Liver (tissue), 9 donors: ENCODE measurements around the gene SPI1. TPM values are rescaled to one million over a fixed set of nuclear protein-coding genes. Genes with fewer than 3 reads are reported as not detected.

ENCODE experiments used
- DNase-seq: peaks from one replicate; pipeline ENCODE4 v3.0.0-alpha.2; 2017; ENCODE audit warnings: low spot score
- H3K27ac ChIP-seq, 2 donors: one replicate each; pipeline ENCODE4 v1.7.0; 2013; ENCODE audit warnings: inconsistent platforms in 2 of 2, low read length in 2 of 2, control low read depth in 1 of 2, low read depth in 1 of 2, mild to moderate bottlenecking in 1 of 2
- H3K27me3 ChIP-seq, 4 donors: one replicate each; pipeline versions ENCODE4 v1.6.1 to v1.7.0; 2013; ENCODE audit warnings: low read length in 3 of 4, inconsistent platforms in 1 of 4, mild to moderate bottlenecking in 1 of 4, moderate library complexity in 1 of 4; ENCODE audit not compliant: control insufficient read depth in 4 of 4, insufficient read depth in 4 of 4
- H3K36me3 ChIP-seq, 4 donors: one replicate each; pipeline versions ENCODE4 v1.6.1 to v1.7.0; 2013; ENCODE audit warnings: low read length in 3 of 4, mild to moderate bottlenecking in 3 of 4, low read depth in 1 of 4, moderate library complexity in 1 of 4; ENCODE audit not compliant: control insufficient read depth in 4 of 4, insufficient read depth in 3 of 4
- H3K4me1 ChIP-seq, 4 donors: one replicate each; pipeline versions ENCODE4 v1.6.1 to v1.7.0; 2013; ENCODE audit warnings: low read length in 3 of 4, mild to moderate bottlenecking in 3 of 4, moderate library complexity in 1 of 4; ENCODE audit not compliant: control insufficient read depth in 4 of 4, insufficient read depth in 4 of 4
- H3K4me3 ChIP-seq, 3 donors: one replicate each; pipeline versions ENCODE4 v1.6.1 to v1.7.0; 2013; ENCODE audit warnings: low read length in 3 of 3, control low read depth in 1 of 3, low read depth in 1 of 3, mild to moderate bottlenecking in 1 of 3
- H3K9ac ChIP-seq, 2 donors: one replicate each; pipeline ENCODE4 v1.7.0; 2013; ENCODE audit warnings: low read length in 2 of 2, mild to moderate bottlenecking in 2 of 2, moderate library complexity in 2 of 2, control low read depth in 1 of 2, low read depth in 1 of 2
- H3K9me3 ChIP-seq, 4 donors: one replicate each; pipeline versions ENCODE4 v1.6.1 to v1.7.0; 2013; ENCODE audit warnings: low read length in 3 of 4; ENCODE audit not compliant: control insufficient read depth in 4 of 4
- EGR1 ChIP-seq, 2 donors: IDR thresholded peaks; 2 replicates each; pipeline ENCODE4 v1.6.1; 2016 to 2018; ENCODE audit warnings: antibody characterized with exemption in 2 of 2, low read depth in 2 of 2
- FOXA1 ChIP-seq: IDR thresholded peaks from 2 replicates; pipeline ENCODE4 v1.6.1; 2016; ENCODE audit warnings: antibody characterized with exemption
- FOXA2 ChIP-seq: IDR thresholded peaks from 2 replicates; pipeline ENCODE4 v1.6.1; 2016; ENCODE audit warnings: antibody characterized with exemption
- GABPA ChIP-seq, 2 donors: IDR thresholded peaks in 1 of 2; conservative IDR thresholded peaks in 1 of 2; 2 replicates each; pipeline ENCODE4 v1.6.1; 2016; ENCODE audit warnings: antibody characterized with exemption in 2 of 2, mild to moderate bottlenecking in 1 of 2, moderate library complexity in 1 of 2
- HNF4A ChIP-seq, 2 donors: conservative IDR thresholded peaks; 2 replicates each; pipeline ENCODE4 v1.6.1; 2016; ENCODE audit warnings: antibody characterized with exemption in 2 of 2, mild to moderate bottlenecking in 2 of 2
- JUND ChIP-seq, 2 donors: IDR thresholded peaks; 2 replicates each; pipeline ENCODE4 v1.6.1; 2016; ENCODE audit warnings: antibody characterized with exemption in 2 of 2
- RAD21 ChIP-seq, 2 donors: IDR thresholded peaks; 2 replicates each; pipeline ENCODE4 v1.6.1; 2016; ENCODE audit warnings: antibody characterized with exemption in 2 of 2, mild to moderate bottlenecking in 2 of 2
- SP1 ChIP-seq: IDR thresholded peaks from 2 replicates; pipeline ENCODE4 v1.6.1; 2018; ENCODE audit warnings: antibody characterized with exemption, mild to moderate bottlenecking
- TAF1 ChIP-seq: conservative IDR thresholded peaks from 2 replicates; pipeline ENCODE4 v1.6.1; 2016; ENCODE audit warnings: antibody characterized with exemption, mild to moderate bottlenecking
- YY1 ChIP-seq: IDR thresholded peaks from 2 replicates; pipeline ENCODE4 v1.6.1; 2016; ENCODE audit warnings: antibody characterized with exemption, mild to moderate bottlenecking
- WGBS: extraction: QIAGEN DNeasy Blood & Tissue Kit; methylation state at CpG from one replicate; pipeline ENCODE4 v1.1.7; 2013; 5-methylcytosine and 5-hydroxymethylcytosine counted together
- polyA plus RNA-seq, 2 donors: library from polyadenylated mRNA; stranded (reverse) in 1 of 2; unstranded in 1 of 2; fragments of 200-250 nt in 1 of 2; fragments of >200 nt in 1 of 2; fragmentation: Nextera tagmentation in 1 of 2; extraction: Ambion mirVana in 1 of 2; gene quantifications; one replicate each; pipeline versions ENCODE4 v1.2.1 to v1.2.3, GENCODE V29; 2013 to 2015
- total RNA-seq, 2 donors: library from RNA; depleted of rRNA; stranded (reverse); fragments of >200 nt; gene quantifications; one replicate each; pipeline ENCODE4 v1.2.3, GENCODE V29; 2014
- TF ChIP-seq, protein P1 (sequence below): IDR thresholded peaks from 2 replicates; pipeline ENCODE4 v1.6.1; 2016; ENCODE audit warnings: antibody characterized with exemption
- TF ChIP-seq, protein P2 (sequence below): IDR thresholded peaks from 2 replicates; pipeline ENCODE4 v1.6.1; 2016; ENCODE audit warnings: antibody characterized with exemption
- TF ChIP-seq, protein P3 (sequence below): IDR thresholded peaks from 2 replicates; pipeline ENCODE4 v1.6.1; 2016; ENCODE audit warnings: antibody characterized with exemption, mild to moderate bottlenecking
- TF ChIP-seq, protein P4 (sequence below): IDR thresholded peaks from 2 replicates; pipeline ENCODE4 v1.6.1; 2016; ENCODE audit warnings: antibody characterized with exemption
- donor health status: healthy.
- donor health status: healthy.
- donor health status: healthy.
- donor health status: healthy.
- donor health status: healthy.

SPI1 gene
- total and polyA plus RNA-seq, 4 donors, result 2.3 to 14.4 (median 13.3) TPM

DNA sequence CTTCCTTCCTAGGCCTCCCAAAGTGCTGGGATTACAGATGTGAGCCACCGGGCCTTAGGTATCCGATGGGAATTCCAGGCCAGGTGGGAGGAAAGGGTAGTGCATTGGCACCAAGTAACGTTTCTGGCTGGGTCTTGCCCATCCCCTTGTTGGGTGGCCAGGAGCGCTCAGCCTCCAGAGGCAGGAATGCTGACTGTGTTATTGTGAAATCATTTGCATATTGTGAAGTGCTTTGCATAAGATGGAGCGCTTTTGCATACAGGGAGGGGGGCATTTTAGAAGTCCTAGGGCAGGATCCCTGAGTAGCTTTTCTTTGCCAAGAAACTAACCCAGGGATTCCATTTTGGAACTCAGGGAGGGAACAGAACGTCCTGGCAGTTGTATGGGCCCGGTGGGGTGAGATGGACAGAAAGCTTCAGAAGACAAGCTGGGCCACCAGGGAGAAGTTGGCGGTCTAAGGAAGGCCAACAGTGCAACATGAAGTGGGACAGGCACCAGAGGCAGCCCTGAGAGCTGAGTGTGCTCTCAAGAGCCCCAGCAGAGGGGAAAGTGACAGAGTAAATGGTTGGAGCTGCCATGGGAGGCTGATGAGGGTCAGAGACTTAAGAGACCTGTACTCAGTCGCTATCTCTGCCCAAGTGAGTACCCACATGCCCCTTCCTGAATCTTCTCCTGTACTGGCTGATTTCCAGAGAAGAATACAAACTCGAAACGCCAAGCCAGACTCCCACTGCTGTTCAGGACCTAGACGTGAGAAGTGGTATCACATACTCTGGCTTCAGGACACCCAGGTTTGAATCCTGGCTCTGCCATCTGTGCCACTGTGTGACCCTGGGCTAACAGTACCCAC, 28.8 kb upstream of the SPI1 start:
- H3K27me3 ChIP-seq, result no peaks in the 10 kb centered on the region
- WGBS, result 67% methylated on average over 12 of the region's 12 CpGs
- no peaks in the 10 kb centered on the region for H3K9me3 ChIP-seq
- H3K36me3 ChIP-seq, result peaks cover 0 to 4% (median 1%) of the 10 kb centered on the region in 4 donors
- peak; percentile 33 for DNase-seq
- TF ChIP-seq, protein P1, sequence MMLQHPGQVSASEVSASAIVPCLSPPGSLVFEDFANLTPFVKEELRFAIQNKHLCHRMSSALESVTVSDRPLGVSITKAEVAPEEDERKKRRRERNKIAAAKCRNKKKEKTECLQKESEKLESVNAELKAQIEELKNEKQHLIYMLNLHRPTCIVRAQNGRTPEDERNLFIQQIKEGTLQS, result no peak
- TF ChIP-seq, protein P2, sequence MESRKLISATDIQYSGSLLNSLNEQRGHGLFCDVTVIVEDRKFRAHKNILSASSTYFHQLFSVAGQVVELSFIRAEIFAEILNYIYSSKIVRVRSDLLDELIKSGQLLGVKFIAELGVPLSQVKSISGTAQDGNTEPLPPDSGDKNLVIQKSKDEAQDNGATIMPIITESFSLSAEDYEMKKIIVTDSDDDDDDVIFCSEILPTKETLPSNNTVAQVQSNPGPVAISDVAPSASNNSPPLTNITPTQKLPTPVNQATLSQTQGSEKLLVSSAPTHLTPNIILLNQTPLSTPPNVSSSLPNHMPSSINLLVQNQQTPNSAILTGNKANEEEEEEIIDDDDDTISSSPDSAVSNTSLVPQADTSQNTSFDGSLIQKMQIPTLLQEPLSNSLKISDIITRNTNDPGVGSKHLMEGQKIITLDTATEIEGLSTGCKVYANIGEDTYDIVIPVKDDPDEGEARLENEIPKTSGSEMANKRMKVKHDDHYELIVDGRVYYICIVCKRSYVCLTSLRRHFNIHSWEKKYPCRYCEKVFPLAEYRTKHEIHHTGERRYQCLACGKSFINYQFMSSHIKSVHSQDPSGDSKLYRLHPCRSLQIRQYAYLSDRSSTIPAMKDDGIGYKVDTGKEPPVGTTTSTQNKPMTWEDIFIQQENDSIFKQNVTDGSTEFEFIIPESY, result no peak
- TF ChIP-seq EGR1 (IDR thresholded peaks at IDR 0.05; ENCODE audit: low read depth in 2 of 2) (no peak), HNF4A (conservative IDR thresholded peaks at IDR 0.05) (no peak), SP1 (no peak), GABPA (IDR thresholded peaks at IDR 0.05 in 1 of 2, conservative IDR thresholded peaks at IDR 0.05 in 1 of 2) (no peak), JUND (IDR thresholded peaks at IDR 0.05) (no peak), YY1 (no peak), RAD21 (IDR thresholded peaks at IDR 0.05) (no peak), TAF1 (no peak), FOXA1 (no peak)
- TF ChIP-seq, protein P3, sequence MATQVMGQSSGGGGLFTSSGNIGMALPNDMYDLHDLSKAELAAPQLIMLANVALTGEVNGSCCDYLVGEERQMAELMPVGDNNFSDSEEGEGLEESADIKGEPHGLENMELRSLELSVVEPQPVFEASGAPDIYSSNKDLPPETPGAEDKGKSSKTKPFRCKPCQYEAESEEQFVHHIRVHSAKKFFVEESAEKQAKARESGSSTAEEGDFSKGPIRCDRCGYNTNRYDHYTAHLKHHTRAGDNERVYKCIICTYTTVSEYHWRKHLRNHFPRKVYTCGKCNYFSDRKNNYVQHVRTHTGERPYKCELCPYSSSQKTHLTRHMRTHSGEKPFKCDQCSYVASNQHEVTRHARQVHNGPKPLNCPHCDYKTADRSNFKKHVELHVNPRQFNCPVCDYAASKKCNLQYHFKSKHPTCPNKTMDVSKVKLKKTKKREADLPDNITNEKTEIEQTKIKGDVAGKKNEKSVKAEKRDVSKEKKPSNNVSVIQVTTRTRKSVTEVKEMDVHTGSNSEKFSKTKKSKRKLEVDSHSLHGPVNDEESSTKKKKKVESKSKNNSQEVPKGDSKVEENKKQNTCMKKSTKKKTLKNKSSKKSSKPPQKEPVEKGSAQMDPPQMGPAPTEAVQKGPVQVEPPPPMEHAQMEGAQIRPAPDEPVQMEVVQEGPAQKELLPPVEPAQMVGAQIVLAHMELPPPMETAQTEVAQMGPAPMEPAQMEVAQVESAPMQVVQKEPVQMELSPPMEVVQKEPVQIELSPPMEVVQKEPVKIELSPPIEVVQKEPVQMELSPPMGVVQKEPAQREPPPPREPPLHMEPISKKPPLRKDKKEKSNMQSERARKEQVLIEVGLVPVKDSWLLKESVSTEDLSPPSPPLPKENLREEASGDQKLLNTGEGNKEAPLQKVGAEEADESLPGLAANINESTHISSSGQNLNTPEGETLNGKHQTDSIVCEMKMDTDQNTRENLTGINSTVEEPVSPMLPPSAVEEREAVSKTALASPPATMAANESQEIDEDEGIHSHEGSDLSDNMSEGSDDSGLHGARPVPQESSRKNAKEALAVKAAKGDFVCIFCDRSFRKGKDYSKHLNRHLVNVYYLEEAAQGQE, result no peak
- TF ChIP-seq, protein P4, sequence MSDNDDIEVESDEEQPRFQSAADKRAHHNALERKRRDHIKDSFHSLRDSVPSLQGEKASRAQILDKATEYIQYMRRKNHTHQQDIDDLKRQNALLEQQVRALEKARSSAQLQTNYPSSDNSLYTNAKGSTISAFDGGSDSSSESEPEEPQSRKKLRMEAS, result no peak
- peak overlapping the region; percentile 77 to 99 for H3K27ac ChIP-seq
- peak overlapping the region; percentile 55 to 88 (median 86) for H3K4me3 ChIP-seq
- peak overlapping the region; percentile 79 to 97 for H3K9ac ChIP-seq
- peaks cover 0 to 18% (median 15%) of the 10 kb centered on the region in 4 donors for H3K4me1 ChIP-seq

DNA sequence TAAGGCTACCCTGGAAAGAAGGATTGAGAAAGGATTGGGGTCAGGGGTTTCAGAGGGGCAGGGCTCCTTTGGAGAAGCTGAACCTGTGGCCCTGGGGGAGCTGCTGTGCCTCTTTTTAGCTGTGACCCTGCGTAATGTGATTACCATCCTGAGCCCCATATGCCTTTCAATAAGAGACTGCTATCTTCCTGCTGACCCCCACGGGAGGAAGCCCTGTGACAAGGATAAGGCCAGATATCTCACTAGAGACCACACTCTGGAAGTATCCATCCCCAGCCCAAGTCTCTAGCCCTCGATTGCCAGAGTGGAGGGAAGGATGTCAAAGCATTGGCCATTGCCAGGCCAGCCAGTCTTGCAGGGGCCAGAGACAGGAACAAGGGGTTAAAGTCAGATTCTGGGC, 25.2 kb upstream of the SPI1 start:
- TF ChIP-seq, protein P3, result no peak
- TF ChIP-seq, protein P4, result no peak
- TF ChIP-seq, protein P2, result no peak
- TF ChIP-seq FOXA2 (no peak), YY1 (no peak), JUND (IDR thresholded peaks at IDR 0.05) (no peak)
- H3K4me3 ChIP-seq, result no peak overlapping the region
- H3K4me1 ChIP-seq, result peaks cover 2 to 18% (median 14%) of the 10 kb centered on the region in 4 donors
- H3K36me3 ChIP-seq, result no peaks in the 10 kb centered on the region
- no peak for DNase-seq
- 86% methylated on average over 3 of the region's 3 CpGs for WGBS
- H3K27ac ChIP-seq, result no peak overlapping the region
- no peaks in the 10 kb centered on the region for H3K27me3 ChIP-seq
- no peaks in the 10 kb centered on the region for H3K9me3 ChIP-seq
- H3K9ac ChIP-seq, result no peak overlapping the region
